ENCODE measurements around the gene IL36B. TPM values are rescaled to one million over a fixed set of nuclear protein-coding genes. Genes with fewer than 3 reads are reported as not detected.
A peak's percentile ranks its signal among the peaks of the same experiment; 100 is the strongest.

The IL36B gene
- total and polyA plus RNA-seq, 8 donors: not detected

- Histone ChIP-seq H3K9me3 (peaks cover 0 to 3% of the 10 kb centered on the region in 2 donors), H3K4me3 (no peak overlapping the region), H3K27me3 (peaks cover 0 to 7% of the 10 kb centered on the region in 2 donors), H3K27ac (no peak overlapping the region), H3K4me1 (no peaks in the 10 kb centered on the region), H3K36me3 (no peaks in the 10 kb centered on the region)
- TF ChIP-seq, protein P1, sequence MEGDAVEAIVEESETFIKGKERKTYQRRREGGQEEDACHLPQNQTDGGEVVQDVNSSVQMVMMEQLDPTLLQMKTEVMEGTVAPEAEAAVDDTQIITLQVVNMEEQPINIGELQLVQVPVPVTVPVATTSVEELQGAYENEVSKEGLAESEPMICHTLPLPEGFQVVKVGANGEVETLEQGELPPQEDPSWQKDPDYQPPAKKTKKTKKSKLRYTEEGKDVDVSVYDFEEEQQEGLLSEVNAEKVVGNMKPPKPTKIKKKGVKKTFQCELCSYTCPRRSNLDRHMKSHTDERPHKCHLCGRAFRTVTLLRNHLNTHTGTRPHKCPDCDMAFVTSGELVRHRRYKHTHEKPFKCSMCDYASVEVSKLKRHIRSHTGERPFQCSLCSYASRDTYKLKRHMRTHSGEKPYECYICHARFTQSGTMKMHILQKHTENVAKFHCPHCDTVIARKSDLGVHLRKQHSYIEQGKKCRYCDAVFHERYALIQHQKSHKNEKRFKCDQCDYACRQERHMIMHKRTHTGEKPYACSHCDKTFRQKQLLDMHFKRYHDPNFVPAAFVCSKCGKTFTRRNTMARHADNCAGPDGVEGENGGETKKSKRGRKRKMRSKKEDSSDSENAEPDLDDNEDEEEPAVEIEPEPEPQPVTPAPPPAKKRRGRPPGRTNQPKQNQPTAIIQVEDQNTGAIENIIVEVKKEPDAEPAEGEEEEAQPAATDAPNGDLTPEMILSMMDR (IDR thresholded peaks at IDR 0.05): no peak
- no peak for ATAC-seq
- intact Hi-C loops (cut with DNase I): no loop called here
- DNase-seq: no peak
These were observed 7.7 kb upstream of the IL36B start for GRCh38 chr2:113060396-113060795.

DNA sequence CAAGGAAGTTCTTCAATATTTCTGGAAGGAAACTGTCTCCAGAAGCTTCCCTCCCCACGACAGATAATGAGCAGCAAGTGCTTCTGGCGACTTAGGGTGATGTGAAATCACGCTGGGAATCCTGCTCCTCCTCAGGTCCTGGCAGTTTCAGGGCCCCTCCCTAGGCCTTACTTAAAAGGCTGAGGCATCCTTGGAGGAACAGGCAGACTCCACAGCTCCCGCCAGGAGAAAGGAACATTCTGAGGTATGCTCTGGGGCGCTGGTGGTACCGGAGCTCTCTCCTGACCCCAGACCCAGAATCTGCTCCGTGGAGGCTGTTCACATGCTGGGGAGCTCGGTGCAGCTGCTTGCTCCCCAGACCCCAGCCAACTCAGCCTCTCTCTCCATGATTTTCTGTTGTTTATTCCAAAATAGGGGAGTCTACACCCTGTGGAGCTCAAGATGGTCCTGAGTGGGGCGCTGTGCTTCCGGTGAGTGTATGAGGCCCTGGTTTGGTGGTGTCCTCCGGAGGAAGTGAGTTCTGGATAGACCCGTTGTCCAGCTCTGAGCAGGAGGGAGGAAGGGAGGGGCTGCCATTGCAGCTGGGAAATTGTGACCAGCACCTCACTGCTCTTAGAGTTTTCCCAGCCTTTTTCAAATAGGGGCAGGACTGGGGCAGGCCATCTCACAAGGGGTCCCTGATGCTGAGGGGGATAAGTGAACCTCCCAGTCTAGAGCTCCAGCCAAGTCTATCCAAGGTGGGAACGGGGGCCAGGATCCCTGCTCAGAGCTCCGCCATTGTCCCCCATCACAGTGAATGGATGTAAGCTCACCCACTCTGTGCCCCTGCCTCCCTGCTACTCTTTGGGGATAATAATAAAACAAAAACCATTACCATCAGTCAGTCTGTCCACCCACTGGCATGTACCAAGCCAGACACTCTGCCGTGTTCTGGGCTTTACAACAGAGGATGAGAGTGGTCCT, 6.6 kb upstream of the IL36B start, which contains the start of gene IL36RN:
Gene IL36RN, plus strand, starts transcription at position 201 of the 963 bp plus-strand sequence. Its CDS starts 241 bp downstream, at position 442.
- peak in 1 of 4 donors; percentile 17 for DNase-seq
- Histone ChIP-seq H3K36me3 (no peaks in the 10 kb centered on the region), H3K27ac (no peak within 1 kb of the TSS), H3K27me3 (peaks cover 0 to 7% of the 10 kb centered on the region in 2 donors), H3K9me3 (peaks cover 0 to 11% of the 10 kb centered on the region in 2 donors), H3K4me1 (no peaks in the 10 kb centered on the region), H3K4me3 (no peak within 1 kb of the TSS)
- TF ChIP-seq, protein P1 (IDR thresholded peaks at IDR 0.05): no peak
- intact Hi-C loops (cut with DNase I): no loop called here
- ATAC-seq: no peak

DNA sequence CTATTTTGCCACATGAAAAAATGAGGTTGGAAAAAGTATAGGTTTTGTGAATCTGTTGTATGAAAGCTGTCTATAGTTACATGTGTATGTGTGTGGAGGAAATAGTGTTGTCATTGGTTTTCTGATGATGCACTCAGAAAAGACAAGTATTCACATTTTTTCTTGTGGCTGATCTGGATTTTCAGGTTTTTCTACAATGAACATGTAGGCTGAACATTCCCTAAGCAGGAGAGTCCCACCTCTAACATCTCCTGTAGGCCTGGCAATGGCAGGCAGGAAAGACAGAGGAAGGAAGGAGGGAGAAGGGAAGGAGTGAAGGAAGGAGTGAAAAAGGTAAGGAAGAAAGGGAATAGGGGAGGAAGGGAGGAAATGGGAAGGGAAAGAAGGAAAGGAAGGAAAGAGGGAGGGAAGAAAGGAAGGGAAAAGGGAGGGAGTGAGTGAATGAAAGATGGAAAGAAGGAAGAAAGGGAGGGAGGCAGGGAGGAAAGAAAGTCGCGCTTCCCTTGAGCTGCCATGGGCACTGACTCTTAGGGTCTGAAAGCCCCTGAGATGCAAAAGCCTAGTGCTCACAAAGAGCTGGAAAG, 5.8 kb upstream of the IL36B start:
- no peak overlapping the region for H3K27ac ChIP-seq
- intact Hi-C loops (cut with DNase I): no loop called here
- H3K27me3 ChIP-seq: peaks cover 0 to 7% of the 10 kb centered on the region in 2 donors
- peaks cover 0 to 11% of the 10 kb centered on the region in 2 donors for H3K9me3 ChIP-seq
- DNase-seq (no peak), ATAC-seq (no peak)
- TF ChIP-seq, protein P1 (IDR thresholded peaks at IDR 0.05): no peak
- no peak overlapping the region for H3K4me3 ChIP-seq
- H3K4me1 ChIP-seq: no peaks in the 10 kb centered on the region
- H3K36me3 ChIP-seq: no peaks in the 10 kb centered on the region

DNA sequence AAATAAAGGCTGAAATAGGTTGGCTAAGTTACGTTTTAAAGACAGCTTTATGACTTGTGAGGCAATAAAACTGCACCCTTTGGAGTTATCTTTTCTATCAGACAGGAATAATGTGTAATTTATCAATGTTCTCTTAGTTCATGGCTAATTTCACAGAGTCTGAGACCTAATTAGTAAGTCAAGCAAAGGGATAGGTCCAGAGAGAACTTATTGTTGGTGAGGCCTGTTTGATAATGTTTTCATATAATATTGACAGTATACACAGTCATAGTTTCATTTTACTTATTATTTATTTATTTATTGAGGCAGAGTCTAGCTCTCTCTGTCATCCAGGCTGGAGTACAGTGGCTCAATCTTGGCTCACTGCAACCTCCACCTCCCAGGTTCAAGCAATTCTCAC, 4.5 kb upstream of the IL36B start:
- Histone ChIP-seq H3K4me1 (no peaks in the 10 kb centered on the region), H3K27ac (no peak overlapping the region), H3K36me3 (no peaks in the 10 kb centered on the region), H3K4me3 (no peak overlapping the region), H3K27me3 (peaks cover 0 to 5% of the 10 kb centered on the region in 2 donors), H3K9me3 (peaks cover 0 to 11% of the 10 kb centered on the region in 2 donors)
- intact Hi-C loops (cut with DNase I): no loop called here
- no peak for DNase-seq
- ATAC-seq: no peak
- TF ChIP-seq, protein P1 (IDR thresholded peaks at IDR 0.05): no peak

GRCh38 chr2:113056521-113056920, 3.9 kb upstream of the IL36B start:
- intact Hi-C loops (cut with DNase I): no loop called here
- no peak overlapping the region for H3K4me3 ChIP-seq
- peaks cover 0 to 11% of the 10 kb centered on the region in 2 donors for H3K9me3 ChIP-seq
- ATAC-seq: no peak
- H3K36me3 ChIP-seq: no peaks in the 10 kb centered on the region
- TF ChIP-seq, protein P1 (IDR thresholded peaks at IDR 0.05): no peak
- no peak for DNase-seq
- H3K27me3 ChIP-seq: no peaks in the 10 kb centered on the region
- no peak overlapping the region for H3K27ac ChIP-seq
- H3K4me1 ChIP-seq: no peaks in the 10 kb centered on the region

Measured in left lung (tissue), 10 donors.